GM21367 (cell line): Measurements from ENCODE around the gene TRAIP.
"Not testable (repeated sequence)": the region's sequence is repeated elsewhere in the genome, so short reads cannot be mapped to it uniquely, and the experiment has no call there.

Source experiments
- ATAC-seq: cut with Tn5 transposase; IDR thresholded peaks from one replicate; pipeline ENCODE4 v1.9.1; 2021; ENCODE audit not compliant: unreplicated experiment

TRAIP gene

GRCh38 chr3:49826016-49826415 is 30.3 kb downstream of the TRAIP start:
- no peak for ATAC-seq

- ATAC-seq = not testable (repeated sequence)
These were observed 33.2 kb downstream of the TRAIP start for GRCh38 chr3:49823131-49823530.

- no peak for ATAC-seq
These were observed 42.7 kb downstream of the TRAIP start, which contains the start of gene UBA7 for GRCh38 chr3:49813497-49814174. Gene UBA7 (minus strand): TSS chr3:49813953. CDS start chr3:49813787, 166 bp downstream.

- ATAC-seq = no peak
These were observed 43.4 kb downstream of the TRAIP start for GRCh38 chr3:49812916-49813496.

GRCh38 chr3:49807431-49808114 is 48.8 kb downstream of the TRAIP start:
- ATAC-seq = no peak

GRCh38 chr3:49806850-49807249 is 49.5 kb downstream of the TRAIP start:
- ATAC-seq = no peak

- ATAC-seq = no peak
These were observed 50.3 kb downstream of the TRAIP start for GRCh38 chr3:49805897-49806701.

GRCh38 chr3:49805367-49805782 is 51.0 kb downstream of the TRAIP start:
- ATAC-seq = no peak

GRCh38 chr3:49804141-49805041 is 52.0 kb downstream of the TRAIP start:
- no peak for ATAC-seq

GRCh38 chr3:49803465-49804140 is 52.8 kb downstream of the TRAIP start:
- ATAC-seq = no peak

GRCh38 chr3:49802719-49803464 is 53.5 kb downstream of the TRAIP start, which contains the start of gene INKA1:
Gene INKA1 (plus strand): TSS chr3:49803261. CDS start chr3:49803393, 132 bp downstream.
- ATAC-seq = peak; percentile 42

GRCh38 chr3:49801160-49801559 is 55.2 kb downstream of the TRAIP start:
- ATAC-seq = no peak

GRCh38 chr3:49799761-49800160 is 56.6 kb downstream of the TRAIP start, which contains the start of gene CDHR4:
Gene CDHR4 (minus strand): TSS chr3:49799873. CDS start chr3:49799812, 61 bp downstream.
- ATAC-seq = no peak

- no peak for ATAC-seq
These were observed 57.3 kb downstream of the TRAIP start for GRCh38 chr3:49799105-49799504.

- ATAC-seq = no peak
These were observed 61.1 kb downstream of the TRAIP start for GRCh38 chr3:49794926-49795905.

- no peak for ATAC-seq
These were observed 61.9 kb downstream of the TRAIP start for GRCh38 chr3:49794431-49794830.

GRCh38 chr3:49793486-49794085 is 62.8 kb downstream of the TRAIP start:
- ATAC-seq = no peak
